NCI-H1930 (cell line): Measurements from ENCODE around the gene TMPRSS4.
"Not testable (repeated sequence)": the region's sequence is repeated elsewhere in the genome, so short reads cannot be mapped to it uniquely, and the experiment has no call there.

ENCODE experiments used
- DNase-seq, 2 experiments: peaks; one replicate each; lab custom pipeline; 2025; lab: John Stamatoyannopoulos, UW

The TMPRSS4 gene

GRCh38 chr11:118056806-118057205 is 20.1 kb upstream of the TMPRSS4 start:
- no peak for DNase-seq

GRCh38 chr11:118057251-118058145 is 19.4 kb upstream of the TMPRSS4 start:
- no peak for DNase-seq

DNA sequence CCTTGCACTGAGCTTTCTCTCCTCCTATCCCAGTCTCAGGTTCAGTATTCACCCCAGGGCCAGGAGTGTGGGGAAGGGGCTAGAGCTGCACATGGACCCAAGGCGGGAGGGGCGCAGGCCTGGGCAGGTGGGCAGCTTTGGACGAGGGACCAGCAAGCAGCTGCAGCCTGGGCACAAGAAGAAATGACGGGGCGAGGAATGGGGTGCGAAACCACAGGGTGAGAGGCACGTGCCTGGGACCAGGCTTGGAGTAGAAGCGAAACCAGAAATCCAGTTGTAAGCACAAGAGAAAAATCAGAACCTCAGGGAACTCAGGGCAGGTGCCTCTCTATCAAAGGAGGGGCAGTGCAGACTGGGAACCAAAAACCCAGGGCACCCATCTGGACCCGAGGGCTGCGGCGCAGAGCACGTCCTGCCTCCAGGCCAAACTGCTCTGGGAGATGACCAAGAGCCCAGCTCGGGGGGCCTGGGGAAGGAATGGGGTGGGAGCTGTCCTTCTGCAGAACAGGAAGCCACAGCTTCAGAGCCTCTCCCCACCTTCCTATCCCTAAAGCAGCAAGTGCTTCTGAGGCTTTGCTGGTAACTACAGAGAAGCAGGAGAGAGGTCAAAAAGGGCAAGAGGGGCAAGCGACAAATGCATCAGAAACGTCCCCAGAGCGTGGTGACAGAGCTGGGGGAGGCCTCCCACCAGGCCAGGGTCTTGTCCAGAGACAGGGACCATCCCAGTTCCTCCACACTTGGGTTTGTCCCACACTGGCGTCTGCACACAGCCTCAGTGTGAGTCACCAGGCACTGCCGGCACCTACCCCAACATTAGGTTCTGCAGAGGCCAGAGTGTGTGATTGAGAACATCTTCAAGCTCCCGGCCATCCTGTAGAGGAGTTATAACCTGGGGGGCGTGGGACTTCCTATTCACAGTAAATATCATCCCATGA is 18.3 kb upstream of the TMPRSS4 start:
- no peak for DNase-seq

DNA sequence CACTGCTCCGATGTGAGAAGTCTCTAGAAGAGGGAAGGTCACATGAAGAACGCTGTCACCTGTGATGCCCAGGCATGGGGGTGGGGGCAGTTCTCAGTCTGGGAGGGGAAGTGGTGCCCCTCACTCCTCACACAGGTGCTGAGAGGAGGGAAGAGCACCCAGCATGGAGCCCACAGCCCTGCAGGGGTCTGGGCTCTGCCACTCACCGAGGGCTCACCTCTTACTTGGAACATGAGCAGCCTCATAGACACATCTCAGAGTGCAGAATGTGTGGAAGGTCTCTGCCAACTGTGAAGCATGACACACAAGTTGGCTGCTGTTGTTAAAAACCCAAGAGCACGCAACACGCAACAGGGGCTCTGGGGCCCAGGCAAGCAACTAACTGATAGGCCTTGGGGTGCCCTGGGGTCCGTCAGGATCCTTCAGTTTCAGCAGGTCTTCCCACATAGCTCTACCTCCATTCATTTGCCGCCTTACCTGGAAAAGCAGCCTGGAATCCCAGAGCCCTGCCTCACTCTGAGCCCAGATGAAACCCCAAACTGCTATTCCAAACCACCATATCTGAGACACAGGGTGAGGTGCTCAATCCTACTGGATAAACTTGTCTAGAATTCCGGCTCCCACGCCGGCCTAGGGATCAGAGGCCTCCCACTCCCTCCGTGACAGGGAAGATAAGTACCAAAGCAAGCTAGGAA is 17.5 kb upstream of the TMPRSS4 start:
- no peak for DNase-seq

GRCh38 chr11:118060081-118060661 is 16.7 kb upstream of the TMPRSS4 start:
- no peak for DNase-seq

- DNase-seq, result no peak
Observed at GRCh38 chr11:118060869-118061268, 16.0 kb upstream of the TMPRSS4 start.

DNA sequence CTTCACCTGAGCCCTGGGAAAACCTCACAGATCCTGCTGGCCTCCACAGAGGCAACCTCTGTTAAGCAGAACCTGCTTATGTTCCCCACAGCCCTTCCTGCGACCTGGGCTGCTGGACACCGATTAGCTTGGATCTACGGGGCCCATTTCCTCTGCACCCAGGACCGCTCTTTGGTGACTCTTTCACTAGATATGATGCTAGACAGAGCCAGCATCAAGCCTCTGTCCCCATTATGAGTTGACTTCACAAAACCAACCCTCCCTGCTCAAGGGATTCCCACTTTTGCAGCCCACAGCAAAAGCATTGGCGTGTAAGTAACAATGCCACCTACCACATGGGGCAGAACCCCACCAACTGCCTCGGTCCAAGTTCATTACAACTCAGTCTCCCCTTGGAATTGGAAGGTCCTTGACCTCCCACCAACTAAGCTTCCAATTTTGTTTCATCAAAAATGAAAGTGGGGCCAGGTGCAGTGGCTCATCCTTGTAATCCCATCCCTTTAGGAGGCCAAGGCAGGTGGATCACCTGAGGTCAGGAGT is 15.2 kb upstream of the TMPRSS4 start:
- no peak for DNase-seq

DNA sequence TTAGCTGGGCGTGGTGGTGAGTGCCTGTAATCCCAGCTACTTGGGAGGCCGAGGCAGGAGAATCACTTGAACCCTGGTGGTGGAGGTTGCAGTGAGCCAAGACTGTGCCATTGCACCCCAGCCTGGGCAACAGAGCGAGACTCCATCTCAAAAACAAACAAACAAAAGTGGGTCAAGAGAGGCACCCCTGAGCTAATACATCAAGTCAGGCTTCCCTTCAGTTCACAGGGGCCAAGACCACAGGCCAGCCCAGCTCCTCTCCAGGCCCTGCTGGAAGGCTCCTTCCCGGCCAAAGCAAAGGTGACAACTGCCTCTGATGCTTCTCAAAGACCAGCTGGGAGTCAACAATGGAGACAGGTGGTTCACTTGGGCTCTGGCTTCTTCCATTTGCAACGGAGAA is 14.7 kb upstream of the TMPRSS4 start:
- DNase-seq, result not testable (repeated sequence)

DNA sequence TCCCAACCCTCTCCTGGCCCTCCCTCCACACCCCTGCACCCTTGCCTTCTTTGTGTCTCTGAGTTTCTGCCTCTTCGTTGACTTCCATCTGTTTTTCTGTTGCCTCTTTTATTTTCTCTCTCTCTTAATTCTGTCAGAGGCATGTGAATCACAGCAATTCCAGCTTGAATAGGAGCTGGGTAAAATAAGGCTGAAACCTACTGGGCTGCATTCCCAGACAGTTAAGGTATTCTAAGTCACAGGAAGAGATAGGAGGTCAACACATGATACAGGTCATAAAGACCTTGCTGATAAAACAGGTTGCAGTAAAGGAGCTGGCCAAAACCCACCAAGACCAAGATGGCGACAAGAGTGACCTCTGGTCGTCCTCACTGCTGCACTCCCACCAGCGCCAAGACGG is 14.2 kb upstream of the TMPRSS4 start:
- not testable (repeated sequence) for DNase-seq

DNA sequence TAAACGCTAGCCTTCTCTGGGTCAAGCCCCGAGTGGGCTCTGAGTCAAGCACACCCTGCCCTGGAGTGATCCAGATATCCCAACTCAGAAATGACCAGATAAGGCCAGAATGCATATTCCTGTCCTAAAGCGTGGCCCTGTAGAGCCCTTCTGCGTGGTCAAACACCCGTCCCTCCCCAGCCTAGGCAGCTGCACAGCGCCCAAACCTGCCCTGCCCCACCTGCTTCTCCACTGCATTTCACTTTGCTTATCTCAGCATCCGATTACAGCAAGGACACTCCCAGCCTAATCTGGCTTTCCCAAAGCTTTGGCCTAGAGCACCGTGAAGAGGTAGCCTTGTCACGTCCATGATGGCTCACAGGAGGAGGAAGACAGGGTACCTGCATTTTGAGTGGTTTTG is 11.9 kb upstream of the TMPRSS4 start:
- DNase-seq, result no peak

DNA sequence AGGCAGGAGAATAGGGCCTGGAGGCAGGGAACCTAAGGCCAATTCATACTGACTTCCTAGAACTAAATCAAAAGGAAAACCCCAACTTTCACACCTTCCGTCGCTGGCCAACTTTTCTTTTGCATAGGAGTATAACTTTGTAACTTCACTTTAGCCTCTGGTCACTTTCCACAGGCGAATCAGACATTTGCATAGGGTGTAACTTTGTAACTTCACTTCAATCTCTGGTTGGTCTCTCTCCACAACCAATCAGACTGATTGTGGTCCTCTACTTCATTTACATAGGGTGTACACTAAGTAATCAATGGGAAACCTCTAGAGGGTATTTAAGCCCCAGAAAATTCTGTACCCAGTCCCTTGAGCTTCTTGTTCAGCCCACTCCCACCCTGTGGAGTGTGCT is 11.5 kb upstream of the TMPRSS4 start:
- no peak for DNase-seq

GRCh38 chr11:118067006-118067405 is 9.9 kb upstream of the TMPRSS4 start:
- no peak for DNase-seq

DNA sequence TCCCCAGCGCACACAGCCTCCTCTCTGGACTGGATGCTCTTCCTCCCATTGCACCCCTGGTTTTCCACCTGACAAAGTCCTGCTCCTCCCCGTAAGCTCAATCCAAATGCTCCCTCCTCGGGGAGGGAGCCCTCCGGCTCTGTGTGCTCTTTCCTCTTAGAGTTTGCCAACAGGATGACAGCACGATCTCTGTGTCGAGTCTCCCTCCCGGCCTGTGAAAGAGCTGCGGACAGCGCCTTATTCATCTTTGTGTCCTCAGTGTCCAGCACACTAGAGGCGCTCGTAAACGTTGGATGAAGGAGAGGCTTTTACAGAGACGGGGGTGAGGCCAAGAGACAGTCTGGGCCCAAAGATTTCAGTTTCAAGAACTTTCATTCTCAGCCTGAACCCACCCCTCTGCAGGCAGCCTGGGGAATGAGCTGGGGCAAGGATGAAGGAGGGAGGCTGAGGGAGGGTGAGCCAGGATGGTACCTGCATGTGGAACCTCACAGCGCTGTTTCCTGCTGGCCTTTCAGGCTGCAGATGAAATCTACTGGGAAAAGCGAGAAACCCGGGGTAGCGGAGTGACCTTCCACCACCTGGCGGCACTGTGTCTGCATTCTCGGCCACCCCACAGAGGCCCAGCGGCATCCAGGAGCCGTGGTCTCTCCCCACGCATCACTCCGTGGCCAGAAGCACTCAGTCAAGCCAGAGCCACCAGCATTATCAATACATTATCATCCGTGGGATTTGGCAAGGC is 8.5 kb upstream of the TMPRSS4 start:
- DNase-seq, result no peak

DNA sequence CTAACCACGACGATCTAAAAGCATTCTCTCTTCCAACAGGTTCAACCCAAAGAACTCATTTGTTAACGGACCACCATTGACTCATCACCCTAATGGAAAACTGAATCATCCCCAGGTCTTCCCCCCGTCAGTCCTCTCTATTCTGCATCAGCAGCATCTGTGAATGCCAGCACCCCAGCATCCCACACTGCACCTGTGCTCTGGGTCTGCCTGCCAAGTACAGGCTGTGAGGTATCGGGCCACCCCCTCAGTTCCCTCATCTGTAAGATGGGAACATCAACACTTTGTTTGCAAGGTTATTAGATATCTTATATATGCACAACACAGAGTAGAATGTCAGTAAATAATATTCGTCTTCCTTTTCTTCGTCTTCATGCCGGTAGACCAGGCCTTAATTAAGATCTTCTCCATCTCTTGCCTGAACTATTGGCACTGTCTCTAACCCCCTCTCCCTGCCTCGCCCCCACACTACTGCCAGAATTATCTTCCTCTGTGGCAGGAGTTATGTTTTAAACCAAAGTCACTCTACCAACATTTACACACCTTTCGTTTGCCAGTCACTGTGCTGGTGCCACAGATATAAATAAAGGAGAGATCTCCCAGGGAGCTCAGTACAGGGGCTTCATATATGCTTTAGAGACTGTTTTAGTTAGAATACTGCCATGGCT is 7.8 kb upstream of the TMPRSS4 start:
- DNase-seq, result no peak

DNA sequence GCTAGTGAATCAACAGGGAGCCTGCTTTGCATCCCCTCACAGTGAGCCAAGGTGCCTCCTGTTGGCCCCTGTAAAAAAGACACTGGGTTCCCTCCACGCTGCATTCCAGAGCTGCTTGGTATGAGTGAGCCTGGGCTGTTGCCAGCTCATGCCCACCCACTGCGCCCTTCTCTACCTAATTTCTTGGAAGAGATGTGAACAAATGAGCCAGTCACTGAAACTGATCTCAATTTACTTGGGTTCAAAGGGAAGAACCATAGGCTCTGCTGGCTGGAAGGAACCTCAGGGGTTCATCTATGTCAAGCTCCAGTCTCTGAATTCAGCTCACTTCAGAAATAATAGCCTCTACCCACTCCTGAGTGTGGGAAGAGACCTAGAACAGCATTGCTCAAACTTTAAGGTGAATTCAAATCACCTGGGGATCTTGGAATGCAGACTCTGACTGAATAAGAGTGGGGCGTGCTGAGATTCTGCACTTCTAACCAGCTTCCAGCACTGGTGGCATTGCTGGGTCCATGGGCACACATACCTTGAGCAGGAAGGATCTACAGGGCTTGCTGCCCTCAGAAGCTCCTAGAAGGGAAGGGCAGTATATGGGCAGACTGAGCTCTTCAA is 5.4 kb upstream of the TMPRSS4 start:
- DNase-seq, result no peak

DNA sequence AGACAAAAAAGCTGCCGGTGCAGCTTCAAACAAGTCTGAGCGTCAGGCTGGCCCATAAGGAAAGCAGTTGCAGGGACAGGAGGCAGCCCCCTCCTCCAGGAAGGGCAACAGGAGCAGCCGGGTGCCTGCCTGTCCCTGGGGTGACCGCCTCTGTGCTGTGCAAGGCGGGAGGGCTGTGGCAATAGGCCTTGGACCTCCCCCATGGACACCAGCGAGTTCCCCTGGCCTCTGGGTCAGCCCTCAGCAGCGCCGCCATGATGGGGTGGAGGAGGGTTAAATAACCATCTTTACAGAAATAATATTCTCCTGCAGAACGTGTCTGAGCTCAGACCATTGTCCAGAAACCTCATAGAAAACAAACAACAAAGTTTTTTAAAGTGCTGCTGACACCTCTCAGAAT is 3.3 kb upstream of the TMPRSS4 start:
- DNase-seq, result no peak

GRCh38 chr11:118074091-118074685 is 2.7 kb upstream of the TMPRSS4 start:
- DNase-seq, result no peak

DNA sequence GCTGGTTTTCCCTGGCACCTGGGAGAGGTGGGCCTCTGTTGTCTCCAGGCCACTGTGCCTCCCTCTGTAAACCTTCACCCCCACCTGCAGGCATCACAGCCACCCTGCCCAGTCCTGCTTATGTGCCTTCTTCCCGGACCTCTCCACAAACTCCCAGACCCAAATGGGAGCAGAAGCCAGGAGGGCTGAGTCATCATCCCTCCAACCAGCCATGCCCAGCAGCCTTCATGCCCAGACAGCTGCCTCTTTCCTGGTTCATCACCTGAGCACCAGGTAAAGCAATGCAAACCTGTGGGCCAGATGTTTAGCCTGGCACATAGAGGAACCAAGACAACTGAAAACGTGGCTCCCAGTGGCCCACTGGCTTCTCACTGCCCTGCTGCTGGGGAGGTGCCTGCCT is 2.1 kb upstream of the TMPRSS4 start:
- DNase-seq, result no peak

DNA sequence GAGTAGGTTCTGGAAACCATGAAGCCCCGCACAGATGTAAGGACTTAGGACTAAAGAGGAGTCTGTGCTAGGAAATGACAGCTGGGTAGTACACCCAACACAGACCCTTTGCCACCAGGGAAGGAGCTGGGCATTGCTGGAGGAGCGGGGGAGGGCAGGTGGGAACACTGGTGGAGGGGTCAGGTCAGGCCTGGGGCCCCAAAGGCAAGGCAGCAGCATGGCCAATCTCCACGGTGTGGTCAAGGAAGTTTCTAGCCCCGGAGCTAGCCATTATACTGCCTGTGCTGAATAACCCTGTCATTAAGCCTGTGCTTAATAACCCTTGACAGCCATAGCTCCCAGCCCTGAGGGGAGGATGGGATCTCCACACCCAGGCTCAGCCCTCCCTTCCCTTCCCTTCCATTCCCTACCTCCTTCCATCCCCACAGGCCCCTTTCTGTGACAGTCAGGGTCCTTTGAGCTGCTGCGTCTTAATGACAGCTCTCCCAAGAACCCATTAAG is 2.1 kb downstream of the TMPRSS4 start:
- DNase-seq, result no peak
